Lower leg skin (tissue), 4 donors: ENCODE data around the gene SLC5A9. TPM values are rescaled to one million over a fixed set of nuclear protein-coding genes. Genes with fewer than 3 reads are reported as not detected.

Source experiments
- DNase-seq, 2 donors: peaks; one replicate each; pipeline ENCODE4 v3.0.0-alpha.2; 2019; ENCODE audit warnings: low spot score in 2 of 2
- H3K4me3 ChIP-seq: fragments of 200-600 bp; sonication (generic); 2 replicates; pipeline ENCODE4 v1.5.1; 2017; ENCODE audit warnings: mild to moderate bottlenecking, low read depth; ENCODE audit not compliant: poor library complexity, severe bottlenecking
- POLR2A ChIP-seq, 2 donors: fragments of 450-650 bp; IDR thresholded peaks; one replicate each; pipeline ENCODE4 v1.6.1; 2016 to 2017; ENCODE audit warnings: antibody characterized with exemption in 2 of 2, mild to moderate bottlenecking in 1 of 2, moderate library complexity in 1 of 2
- WGBS, 2 donors: methylation state at CpG; one replicate each; pipeline ENCODE4 v1.1.5; 2018; 5-methylcytosine and 5-hydroxymethylcytosine counted together
- intact Hi-C: fragments of 100-400 bp; cut with DNase I; formaldehyde crosslinking; loops from one replicate; pipeline ENCODE4 v1.15.0; 2023; ENCODE audit warnings: low total_unique reads
- total RNA-seq, 4 donors: library from RNA; depleted of rRNA; stranded (reverse); fragments of >200 nt; gene quantifications; one replicate each; pipeline ENCODE4 v1.1.0, GENCODE V29; 2016
- TF ChIP-seq, protein P1 (sequence below), 3 donors: fragments of 450-650 bp; IDR thresholded peaks; one replicate each; pipeline ENCODE4 v1.5.1; 2016; ENCODE audit warnings: antibody characterized with exemption in 3 of 3, mild to moderate bottlenecking in 3 of 3, moderate library complexity in 2 of 3

The SLC5A9 gene
- total RNA-seq = 1 to 10 TPM; 1.1 to 3.5 (median 1.9) TPM

DNA sequence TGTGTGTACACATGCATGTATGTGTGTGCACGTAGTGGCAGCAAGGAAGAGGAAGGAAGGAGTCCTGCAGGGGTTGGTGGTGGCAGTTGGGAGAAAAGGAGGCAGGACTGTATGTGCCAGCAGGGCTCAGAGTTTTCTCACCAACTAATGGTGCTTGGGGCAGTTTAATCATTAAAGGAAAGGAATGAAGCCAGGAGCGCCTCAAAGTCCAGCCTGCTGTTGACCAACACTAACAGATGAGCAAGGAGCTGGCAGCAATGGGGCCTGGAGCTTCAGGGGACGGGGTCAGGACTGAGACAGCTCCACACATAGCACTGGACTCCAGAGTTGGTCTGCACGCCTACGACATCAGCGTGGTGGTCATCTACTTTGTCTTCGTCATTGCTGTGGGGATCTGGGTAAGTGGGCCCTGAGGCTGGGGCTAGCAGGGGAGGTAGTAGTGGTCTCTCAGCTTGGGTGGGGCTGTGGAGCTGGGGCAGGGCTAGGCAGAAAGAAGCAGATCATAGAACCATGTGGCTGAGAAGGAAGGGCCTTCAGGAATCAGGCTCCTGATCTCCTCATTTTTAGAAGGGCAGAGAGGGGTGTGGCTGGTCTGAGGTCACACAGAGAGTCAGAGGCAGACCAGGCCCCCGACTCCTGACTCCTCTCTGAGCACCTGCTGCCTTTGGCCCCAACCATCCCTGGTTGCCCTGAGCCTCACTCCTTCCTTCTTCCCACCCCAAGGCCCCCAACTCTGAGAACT lies at the start of gene SLC5A9:
Gene SLC5A9 (plus strand): TSS at position 216 of the 742 bp plus-strand sequence. CDS start 21 bp downstream, at position 237.
- intact Hi-C loops = no loop called here
- no peak within 1 kb of the TSS for H3K4me3 ChIP-seq
- WGBS, 2 donors = 86 to 90% methylated on average over 8 of the region's 8 CpGs
- TF ChIP-seq POLR2A (IDR thresholded peaks at IDR 0.05) = no peak
- TF ChIP-seq, protein P1, sequence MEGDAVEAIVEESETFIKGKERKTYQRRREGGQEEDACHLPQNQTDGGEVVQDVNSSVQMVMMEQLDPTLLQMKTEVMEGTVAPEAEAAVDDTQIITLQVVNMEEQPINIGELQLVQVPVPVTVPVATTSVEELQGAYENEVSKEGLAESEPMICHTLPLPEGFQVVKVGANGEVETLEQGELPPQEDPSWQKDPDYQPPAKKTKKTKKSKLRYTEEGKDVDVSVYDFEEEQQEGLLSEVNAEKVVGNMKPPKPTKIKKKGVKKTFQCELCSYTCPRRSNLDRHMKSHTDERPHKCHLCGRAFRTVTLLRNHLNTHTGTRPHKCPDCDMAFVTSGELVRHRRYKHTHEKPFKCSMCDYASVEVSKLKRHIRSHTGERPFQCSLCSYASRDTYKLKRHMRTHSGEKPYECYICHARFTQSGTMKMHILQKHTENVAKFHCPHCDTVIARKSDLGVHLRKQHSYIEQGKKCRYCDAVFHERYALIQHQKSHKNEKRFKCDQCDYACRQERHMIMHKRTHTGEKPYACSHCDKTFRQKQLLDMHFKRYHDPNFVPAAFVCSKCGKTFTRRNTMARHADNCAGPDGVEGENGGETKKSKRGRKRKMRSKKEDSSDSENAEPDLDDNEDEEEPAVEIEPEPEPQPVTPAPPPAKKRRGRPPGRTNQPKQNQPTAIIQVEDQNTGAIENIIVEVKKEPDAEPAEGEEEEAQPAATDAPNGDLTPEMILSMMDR (IDR thresholded peaks at IDR 0.05) = no peak
- DNase-seq = no peak

DNA sequence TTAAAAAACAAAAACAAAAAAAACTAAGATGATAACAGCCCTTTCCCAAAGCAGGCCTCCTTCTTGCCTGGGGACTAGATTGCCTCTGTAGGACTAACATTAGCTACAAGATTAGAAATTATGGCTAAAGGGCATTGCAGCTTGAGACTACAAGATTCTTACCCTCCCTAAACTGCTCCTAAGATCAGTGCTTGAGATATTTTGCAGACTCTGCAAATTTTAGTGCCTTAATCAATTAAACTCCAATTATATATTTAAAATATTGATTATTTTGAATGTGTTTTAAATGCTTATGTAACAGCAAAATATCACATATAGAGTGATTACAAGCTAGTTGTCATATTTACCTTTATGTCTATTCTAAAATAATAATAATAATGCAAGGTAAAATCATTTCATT lies 47.4 kb upstream of the SLC5A9 start:
- TF ChIP-seq, protein P1 (IDR thresholded peaks at IDR 0.05) = no peak
- TF ChIP-seq POLR2A (IDR thresholded peaks at IDR 0.05) = no peak
- no peak for DNase-seq

DNA sequence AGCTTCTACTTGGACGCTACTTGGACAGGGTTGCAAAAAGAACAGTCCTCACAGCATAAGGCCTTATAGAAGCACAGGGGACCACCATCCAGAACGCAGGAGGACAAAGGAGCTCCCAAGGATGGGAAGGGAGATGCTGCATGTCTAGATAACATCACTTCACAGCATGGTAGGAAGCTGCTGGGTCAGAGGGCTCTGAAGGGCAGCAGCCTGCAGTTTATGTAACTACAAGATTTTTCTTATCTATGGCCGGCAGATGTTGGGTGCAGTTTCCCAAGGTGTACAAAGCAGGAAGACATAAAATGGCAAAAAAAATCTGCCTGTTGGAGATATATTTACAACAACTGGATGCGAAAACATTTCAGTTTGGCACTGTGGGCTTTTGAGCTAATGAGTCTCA lies 45.3 kb upstream of the SLC5A9 start:
- H3K4me3 ChIP-seq = no peak overlapping the region
- WGBS, 2 donors = 55 to 68% methylated on average over 4 of the region's 4 CpGs
- intact Hi-C loops = no loop called here
- no peak for DNase-seq
- TF ChIP-seq, protein P1 (IDR thresholded peaks at IDR 0.05) = no peak
- TF ChIP-seq POLR2A (IDR thresholded peaks at IDR 0.05) = no peak

More for the DNA sequence above, 47.4 kb upstream of the SLC5A9 start:
- intact Hi-C loops = no loop called here
- no peak overlapping the region for H3K4me3 ChIP-seq

DNA sequence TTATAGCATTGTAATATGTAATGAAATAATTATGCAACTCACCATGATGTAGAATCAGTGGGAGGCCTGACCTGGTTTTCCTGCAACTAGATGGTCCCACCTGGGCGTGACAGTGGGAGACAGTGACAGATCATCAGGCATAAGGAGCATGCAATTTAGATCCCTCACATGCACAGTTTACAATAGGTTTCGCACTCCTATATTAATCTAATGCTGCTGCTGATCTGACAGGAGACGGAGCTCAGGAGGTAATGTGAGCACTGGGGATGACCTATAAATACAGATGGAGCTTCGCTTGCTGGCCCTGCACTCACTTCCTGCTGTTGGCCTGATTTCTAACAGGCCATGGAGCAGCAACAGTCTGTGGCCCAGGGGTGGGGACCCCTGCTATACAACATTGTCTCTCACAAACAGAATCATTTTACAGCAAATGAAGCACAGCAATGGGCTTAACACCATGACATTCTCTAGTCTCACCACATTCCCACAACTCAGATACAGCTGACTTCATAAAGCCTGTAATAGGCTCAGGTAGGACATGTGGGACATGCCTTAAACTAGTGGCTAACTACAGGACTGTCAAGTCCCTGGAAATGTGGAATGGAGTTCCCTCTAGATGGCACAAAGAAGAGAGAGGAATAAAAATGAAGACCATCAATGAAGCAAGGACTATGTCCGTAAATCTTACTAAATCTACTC lies 40.7 kb upstream of the SLC5A9 start:
- TF ChIP-seq, protein P1 (IDR thresholded peaks at IDR 0.05) = no peak
- TF ChIP-seq POLR2A (IDR thresholded peaks at IDR 0.05) = no peak
- 80 to 83% methylated on average over 5 of the region's 5 CpGs for WGBS, 2 donors
- H3K4me3 ChIP-seq = no peak overlapping the region
- intact Hi-C loops = no loop called here
- no peak for DNase-seq

DNA sequence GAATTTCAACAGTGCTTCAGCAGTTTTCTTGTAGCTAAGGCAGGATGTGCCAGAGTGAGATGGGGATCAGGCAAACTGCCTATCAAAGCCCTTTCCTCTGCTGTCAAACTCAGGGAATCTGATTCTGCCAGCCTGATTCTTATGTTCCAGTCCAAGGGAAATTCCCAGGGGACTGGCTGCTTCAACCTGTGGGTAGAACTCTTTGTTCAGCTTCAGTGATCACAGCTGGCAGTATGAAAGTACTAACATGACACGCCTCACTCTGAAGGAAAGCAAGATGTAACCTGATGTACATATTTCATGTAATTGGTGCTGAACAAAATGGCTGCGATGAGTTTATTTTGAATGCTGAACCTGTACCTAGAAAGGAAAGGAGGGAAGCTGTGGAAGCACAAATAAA lies 40.1 kb upstream of the SLC5A9 start:
- no peak for DNase-seq
- intact Hi-C loops = no loop called here
- no peak overlapping the region for H3K4me3 ChIP-seq
- WGBS, 2 donors = 52 to 53% methylated on average over 2 of the region's 2 CpGs
- TF ChIP-seq, protein P1 (IDR thresholded peaks at IDR 0.05) = no peak
- no peak for TF ChIP-seq POLR2A (IDR thresholded peaks at IDR 0.05)
